ENCODE data around the gene TPD52L1.

DNA sequence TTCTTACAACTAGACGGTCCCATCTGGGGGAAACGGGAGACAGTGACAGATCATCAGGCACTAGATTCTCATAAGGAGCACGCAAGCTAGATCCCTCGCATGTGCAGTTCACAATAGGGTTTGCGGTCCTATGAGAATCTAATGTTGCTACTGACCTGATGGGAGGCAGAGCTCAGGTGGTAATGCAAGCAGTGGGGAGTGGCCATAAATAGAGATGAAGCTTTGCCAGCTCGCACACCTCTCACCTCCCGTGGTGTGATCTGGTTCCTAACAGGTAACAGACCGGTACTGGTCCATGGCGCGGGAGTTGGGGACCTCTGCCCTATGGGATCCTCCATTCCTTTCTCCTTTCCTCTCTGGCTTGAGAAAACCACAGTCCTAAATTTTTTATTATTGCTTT, 63.8 kb downstream of the TPD52L1 start:
- TF ChIP-seq TEAD1 (CRISPR knock-in tag; IDR thresholded peaks at IDR 0.05) (no peak), NR2C2 (CRISPR knock-in tag; IDR thresholded peaks at IDR 0.05) (no peak)

Measured in WTC11 (cell line).